PFSK-1 (cell line): ENCODE data around the gene KLHL26.

Experiments used
- FOXP2 ChIP-seq: optimal IDR thresholded peaks from 2 replicates; pipeline ENCODE3; 2011; ENCODE audit warnings: borderline replicate concordance, control low read depth, inconsistent platforms; ENCODE audit not compliant: insufficient read depth; ENCODE audit errors: extremely low read length, extremely low read depth
- POLR2AphosphoS5 ChIP-seq: IDR thresholded peaks from 2 replicates; pipeline ENCODE4 v1.6.1; 2012; ENCODE audit warnings: low read depth, mild to moderate bottlenecking, control low read depth, low read length, moderate library complexity
- SIN3A ChIP-seq: IDR thresholded peaks from 2 replicates; pipeline ENCODE4 v1.6.1; 2012; ENCODE audit warnings: mild to moderate bottlenecking, low read length, moderate library complexity, borderline replicate concordance; ENCODE audit not compliant: insufficient read depth
- TAF1 ChIP-seq: IDR thresholded peaks from 2 replicates; pipeline ENCODE4 v1.6.1; 2012; ENCODE audit warnings: low read length, control low read depth, borderline replicate concordance; ENCODE audit not compliant: insufficient read depth
- TF ChIP-seq, protein P1 (sequence below), 2 experiments: IDR thresholded peaks; 2 replicates each; pipeline versions ENCODE4 v1.6.1 to v1.8.0; 2011 to 2012; ENCODE audit warnings: low read depth in 2 of 2, low read length in 2 of 2, control low read depth in 1 of 2, inconsistent platforms in 1 of 2, mild to moderate bottlenecking in 1 of 2, moderate library complexity in 1 of 2; ENCODE audit not compliant: insufficient read depth in 1 of 2

Gene KLHL26

GRCh38 chr19:18599485-18599884, 37.3 kb upstream of the KLHL26 start:
- TF ChIP-seq SIN3A (no peak), POLR2AphosphoS5 (no peak), FOXP2 (no peak), TAF1 (no peak)
- TF ChIP-seq, protein P1, sequence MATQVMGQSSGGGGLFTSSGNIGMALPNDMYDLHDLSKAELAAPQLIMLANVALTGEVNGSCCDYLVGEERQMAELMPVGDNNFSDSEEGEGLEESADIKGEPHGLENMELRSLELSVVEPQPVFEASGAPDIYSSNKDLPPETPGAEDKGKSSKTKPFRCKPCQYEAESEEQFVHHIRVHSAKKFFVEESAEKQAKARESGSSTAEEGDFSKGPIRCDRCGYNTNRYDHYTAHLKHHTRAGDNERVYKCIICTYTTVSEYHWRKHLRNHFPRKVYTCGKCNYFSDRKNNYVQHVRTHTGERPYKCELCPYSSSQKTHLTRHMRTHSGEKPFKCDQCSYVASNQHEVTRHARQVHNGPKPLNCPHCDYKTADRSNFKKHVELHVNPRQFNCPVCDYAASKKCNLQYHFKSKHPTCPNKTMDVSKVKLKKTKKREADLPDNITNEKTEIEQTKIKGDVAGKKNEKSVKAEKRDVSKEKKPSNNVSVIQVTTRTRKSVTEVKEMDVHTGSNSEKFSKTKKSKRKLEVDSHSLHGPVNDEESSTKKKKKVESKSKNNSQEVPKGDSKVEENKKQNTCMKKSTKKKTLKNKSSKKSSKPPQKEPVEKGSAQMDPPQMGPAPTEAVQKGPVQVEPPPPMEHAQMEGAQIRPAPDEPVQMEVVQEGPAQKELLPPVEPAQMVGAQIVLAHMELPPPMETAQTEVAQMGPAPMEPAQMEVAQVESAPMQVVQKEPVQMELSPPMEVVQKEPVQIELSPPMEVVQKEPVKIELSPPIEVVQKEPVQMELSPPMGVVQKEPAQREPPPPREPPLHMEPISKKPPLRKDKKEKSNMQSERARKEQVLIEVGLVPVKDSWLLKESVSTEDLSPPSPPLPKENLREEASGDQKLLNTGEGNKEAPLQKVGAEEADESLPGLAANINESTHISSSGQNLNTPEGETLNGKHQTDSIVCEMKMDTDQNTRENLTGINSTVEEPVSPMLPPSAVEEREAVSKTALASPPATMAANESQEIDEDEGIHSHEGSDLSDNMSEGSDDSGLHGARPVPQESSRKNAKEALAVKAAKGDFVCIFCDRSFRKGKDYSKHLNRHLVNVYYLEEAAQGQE (IDR thresholded peaks at IDR 0.05; ENCODE audit: insufficient read depth in 1 of 2, low read depth in 2 of 2, low read length in 2 of 2): no peak

DNA sequence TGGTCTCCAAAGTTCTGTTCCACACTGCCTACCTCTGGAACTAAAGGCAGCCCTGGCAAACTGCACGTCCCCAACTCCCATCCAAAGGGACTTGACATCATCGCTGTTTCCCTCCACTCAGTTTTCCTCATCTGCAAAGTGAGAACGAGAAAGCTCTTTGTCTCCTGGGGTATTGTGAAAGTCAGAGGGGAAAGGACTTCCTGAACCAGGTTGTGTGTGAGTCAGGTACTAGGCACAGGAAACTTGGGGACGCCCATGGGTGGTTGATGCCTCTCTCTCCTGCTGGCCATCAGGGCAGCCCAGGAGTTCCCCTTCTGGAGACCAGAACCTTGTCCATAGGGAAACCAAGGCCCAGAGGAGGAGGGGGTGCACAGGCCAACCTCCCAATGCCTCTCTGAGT, 35.0 kb upstream of the KLHL26 start:
- TF ChIP-seq SIN3A (no peak), POLR2AphosphoS5 (no peak), FOXP2 (no peak), TAF1 (no peak)
- TF ChIP-seq, protein P1 (IDR thresholded peaks at IDR 0.05; ENCODE audit: insufficient read depth in 1 of 2, low read depth in 2 of 2, low read length in 2 of 2): no peak

GRCh38 chr19:18603255-18603957, 33.4 kb upstream of the KLHL26 start:
- TF ChIP-seq FOXP2 (no peak), SIN3A (no peak), POLR2AphosphoS5 (no peak), TAF1 (no peak)
- TF ChIP-seq, protein P1 (IDR thresholded peaks at IDR 0.05; ENCODE audit: insufficient read depth in 1 of 2, low read depth in 2 of 2, low read length in 2 of 2): no peak

- TF ChIP-seq, protein P1 (IDR thresholded peaks at IDR 0.05; ENCODE audit: insufficient read depth in 1 of 2, low read depth in 2 of 2, low read length in 2 of 2): no peak
- TF ChIP-seq POLR2AphosphoS5 (no peak), FOXP2 (no peak), SIN3A (no peak), TAF1 (no peak)
Measured at GRCh38 chr19:18603958-18604819, 32.6 kb upstream of the KLHL26 start.
